Measurements from ENCODE around the gene CLCA4.
"Not testable (repeated sequence)": the region's sequence is repeated elsewhere in the genome, so short reads cannot be mapped to it uniquely, and the experiment has no call there.

CLCA4 gene

DNA sequence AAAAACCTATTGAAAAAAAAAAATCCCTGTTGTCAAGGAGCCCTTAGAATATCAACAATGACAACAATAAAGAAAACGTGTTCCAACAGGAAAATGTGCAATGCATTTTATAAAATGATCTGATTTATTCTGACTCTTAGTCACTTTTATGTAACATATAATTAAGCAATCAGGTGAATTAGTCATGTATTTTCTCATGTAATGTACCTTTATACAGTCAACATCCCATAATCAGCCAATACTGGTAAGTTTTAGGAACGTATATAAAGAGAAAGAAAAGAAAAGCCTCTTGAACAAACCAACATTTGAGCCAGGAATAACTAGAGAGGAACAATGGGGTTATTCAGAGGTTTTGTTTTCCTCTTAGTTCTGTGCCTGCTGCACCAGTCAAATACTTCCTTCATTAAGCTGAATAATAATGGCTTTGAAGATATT lies at the start of gene CLCA4:
CLCA4 (plus strand) TSS at position 292 of the 435 bp plus-strand sequence; CDS start at position 334, 42 bp downstream.
- no peak for DNase-seq (ENCODE audit: low read depth in 3 of 3)

GRCh38 chr1:86498281-86498680 lies 48.6 kb upstream of the CLCA4 start:
- no peak for DNase-seq (ENCODE audit: low read depth in 3 of 3)

GRCh38 chr1:86499987-86500593 lies 46.8 kb upstream of the CLCA4 start:
- DNase-seq (ENCODE audit: low read depth in 3 of 3), result no peak

DNA sequence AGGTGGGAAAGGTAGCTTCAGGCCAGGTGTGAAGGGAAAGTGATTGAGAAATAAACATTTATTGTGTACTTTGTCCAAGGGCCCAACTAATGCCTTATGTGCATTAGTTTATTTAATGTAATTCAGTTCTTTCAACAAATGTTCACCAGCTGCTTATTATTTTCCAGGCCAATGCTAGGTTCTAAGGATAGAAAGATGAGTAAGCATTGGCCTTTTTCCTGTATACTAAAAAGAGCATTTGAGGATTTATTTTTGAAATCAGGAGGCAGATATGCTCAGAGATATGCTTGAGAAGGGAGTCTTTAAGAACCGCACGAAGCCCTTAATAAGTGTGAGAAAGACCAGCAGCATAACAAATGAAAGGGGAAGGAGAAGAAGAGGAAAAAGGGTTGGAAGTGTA lies 46.2 kb upstream of the CLCA4 start:
- DNase-seq (ENCODE audit: low read depth in 3 of 3), result no peak

DNA sequence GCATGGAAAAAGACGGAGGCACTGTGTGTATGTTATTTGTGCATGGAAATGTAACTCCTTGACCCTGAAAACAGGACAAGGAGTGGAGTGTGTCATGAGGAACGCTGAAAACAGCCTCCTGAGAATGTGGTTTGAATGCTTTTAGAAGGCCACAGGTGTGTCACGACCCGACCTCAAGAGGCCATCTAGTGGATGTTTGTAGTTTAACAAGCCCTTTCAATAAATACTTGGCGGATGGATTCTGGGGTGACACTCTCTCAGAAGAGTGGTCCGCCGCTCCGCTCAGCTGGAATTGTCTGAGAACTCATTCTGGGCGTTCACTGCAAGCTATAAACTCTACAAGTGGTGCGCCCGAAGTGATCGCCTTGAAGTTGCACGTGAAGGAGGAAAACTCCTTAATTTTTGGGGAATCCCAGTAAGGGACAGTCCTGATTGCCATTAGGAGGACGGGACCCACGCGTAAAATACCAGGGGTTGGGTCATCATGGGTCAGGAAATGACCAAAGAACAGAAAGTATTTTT lies 44.7 kb upstream of the CLCA4 start:
- not testable (repeated sequence) for DNase-seq (ENCODE audit: low read depth in 3 of 3)

DNA sequence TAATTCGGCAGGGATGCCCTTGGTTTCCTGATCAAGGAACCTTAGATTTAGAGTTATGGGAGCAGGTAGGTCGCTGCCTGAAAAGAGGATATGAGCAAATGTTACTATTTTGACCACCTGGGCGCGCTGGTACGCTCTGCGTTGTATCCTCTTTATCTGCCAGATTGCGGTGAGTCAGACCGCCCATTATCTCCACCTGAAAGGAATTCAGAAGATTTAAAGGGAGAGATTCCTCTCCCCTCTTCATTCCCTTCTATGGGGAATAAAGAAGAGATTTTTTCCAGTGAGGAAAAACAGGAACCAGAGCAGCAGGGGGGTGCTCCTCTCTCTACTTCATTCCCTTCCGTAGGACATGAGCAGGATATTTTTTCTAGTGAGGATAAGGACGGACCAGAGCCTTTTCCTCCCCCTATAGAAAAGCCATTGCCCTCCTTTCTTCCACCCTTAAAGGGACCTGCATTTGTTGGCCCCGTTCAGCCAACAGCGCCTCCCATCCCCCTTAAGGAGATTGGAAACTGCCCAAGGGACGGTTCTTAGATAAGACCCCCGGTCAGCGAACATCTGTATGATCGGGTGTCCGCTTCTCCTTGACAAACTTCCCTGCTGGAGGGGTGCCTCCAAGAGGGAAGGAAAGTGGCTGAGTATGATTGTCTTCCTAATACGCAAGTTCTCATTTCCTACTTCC lies 44.0 kb upstream of the CLCA4 start:
- no peak for DNase-seq (ENCODE audit: low read depth in 3 of 3)

DNA sequence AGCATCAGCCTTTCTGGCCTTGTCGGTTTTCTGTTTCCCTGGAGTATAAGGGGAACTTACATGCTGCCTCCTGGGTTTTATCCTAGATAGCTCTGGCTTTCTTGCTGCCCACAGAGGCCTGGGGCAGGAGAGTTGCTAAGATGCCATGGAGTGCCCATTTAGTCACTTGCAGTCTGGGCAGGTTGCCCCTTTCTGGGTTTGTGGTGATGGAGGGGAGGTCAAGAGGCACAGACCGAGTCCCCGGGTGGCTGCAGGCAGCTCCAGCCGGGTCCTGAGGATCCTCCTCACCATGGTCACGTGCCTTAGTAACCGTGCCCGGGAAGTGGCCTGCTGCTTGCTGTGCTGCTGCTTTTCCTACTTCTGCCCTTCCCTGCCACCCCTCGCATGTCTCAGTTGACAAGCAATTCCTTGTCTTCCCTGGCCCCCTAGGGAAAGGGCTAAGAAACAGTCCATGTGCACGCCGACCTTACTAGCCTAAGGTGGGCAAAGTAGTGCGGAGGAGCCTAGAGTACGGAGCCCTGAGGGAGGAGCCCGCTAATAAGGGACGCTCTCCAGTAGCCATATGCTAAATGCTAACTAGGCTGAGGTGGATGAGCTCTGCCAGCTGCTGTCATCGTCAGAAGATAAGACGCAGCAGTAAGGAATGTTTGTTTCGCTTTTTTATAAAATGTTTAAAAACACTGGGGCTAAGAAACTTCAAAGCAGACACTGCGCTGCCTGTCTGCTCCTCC lies 43.3 kb upstream of the CLCA4 start:
- no peak for DNase-seq (ENCODE audit: low read depth in 3 of 3)

DNA sequence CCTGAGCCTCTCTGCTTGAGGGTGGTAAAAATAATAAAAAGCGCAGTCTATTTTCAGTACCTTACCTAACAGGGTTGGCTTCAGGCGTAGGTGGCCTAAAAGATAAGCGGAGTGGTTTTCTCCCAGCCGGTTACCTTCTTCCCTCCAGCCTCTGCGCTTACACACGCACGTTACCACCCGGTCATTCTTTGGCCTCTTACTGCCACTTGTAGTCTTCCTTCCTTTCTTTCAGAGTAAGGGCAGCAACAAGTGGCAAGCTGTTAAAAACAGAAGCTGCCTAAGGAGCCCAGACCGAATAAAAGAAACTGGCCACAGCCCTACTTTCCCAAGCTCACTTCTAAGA lies 42.8 kb upstream of the CLCA4 start:
- no peak for DNase-seq (ENCODE audit: low read depth in 3 of 3)

GRCh38 chr1:86504895-86505563 lies 41.8 kb upstream of the CLCA4 start:
- no peak for DNase-seq (ENCODE audit: low read depth in 3 of 3)

- DNase-seq (ENCODE audit: low read depth in 3 of 3), result no peak
Measured at GRCh38 chr1:86505564-86505902, 41.3 kb upstream of the CLCA4 start.

DNA sequence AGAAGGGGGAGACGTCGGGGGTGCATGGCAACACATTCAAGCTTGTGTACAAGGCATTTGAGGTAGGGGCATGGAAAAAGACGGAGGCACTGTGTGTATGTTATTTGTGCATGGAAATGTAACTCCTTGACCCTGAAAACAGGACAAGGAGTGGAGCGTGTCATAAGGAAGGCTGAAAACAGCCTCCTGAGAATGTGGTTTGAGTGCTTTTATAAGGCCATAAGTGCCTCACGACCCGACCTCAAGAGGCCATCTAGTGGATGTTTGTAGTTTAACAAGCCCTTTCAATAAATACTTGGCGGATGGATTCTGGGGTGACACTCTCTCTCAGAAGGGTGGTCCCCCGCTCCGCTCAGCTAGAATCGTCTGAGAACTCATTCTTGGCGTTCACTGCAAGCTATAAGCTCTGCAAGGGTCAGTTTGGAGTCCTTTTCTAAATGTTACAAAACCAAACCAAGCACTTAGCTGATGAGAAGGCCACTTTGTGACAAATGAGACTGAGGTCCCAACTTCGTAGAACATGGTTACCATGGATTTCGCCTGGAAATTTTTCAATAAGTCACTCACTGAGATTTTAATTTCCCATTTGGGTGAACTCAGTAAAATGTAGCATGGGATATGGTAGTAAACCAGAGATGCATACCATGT lies 38.8 kb upstream of the CLCA4 start:
- DNase-seq (ENCODE audit: low read depth in 3 of 3), result no peak

DNA sequence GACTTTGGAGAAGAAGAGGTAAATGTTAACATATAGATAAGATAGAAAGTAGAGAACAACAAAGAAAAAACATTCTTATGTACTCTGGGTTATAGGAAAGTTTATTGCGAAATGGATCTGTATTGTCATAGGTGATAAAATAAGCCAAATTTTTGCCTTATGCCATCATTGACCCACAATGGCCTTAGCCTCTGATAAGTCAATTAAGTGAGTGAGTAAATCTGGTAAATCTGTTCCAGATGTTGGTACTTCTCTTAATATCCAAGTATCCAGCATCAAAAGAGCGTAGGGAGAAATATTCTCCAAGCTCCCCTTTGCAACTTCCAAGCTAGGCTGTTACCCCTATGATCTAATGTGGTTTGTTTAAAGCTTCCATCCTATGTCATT lies 38.3 kb upstream of the CLCA4 start:
- DNase-seq (ENCODE audit: low read depth in 3 of 3), result no peak

- no peak for DNase-seq (ENCODE audit: low read depth in 3 of 3)
Measured at GRCh38 chr1:86515597-86515996, 31.3 kb upstream of the CLCA4 start.

DNA sequence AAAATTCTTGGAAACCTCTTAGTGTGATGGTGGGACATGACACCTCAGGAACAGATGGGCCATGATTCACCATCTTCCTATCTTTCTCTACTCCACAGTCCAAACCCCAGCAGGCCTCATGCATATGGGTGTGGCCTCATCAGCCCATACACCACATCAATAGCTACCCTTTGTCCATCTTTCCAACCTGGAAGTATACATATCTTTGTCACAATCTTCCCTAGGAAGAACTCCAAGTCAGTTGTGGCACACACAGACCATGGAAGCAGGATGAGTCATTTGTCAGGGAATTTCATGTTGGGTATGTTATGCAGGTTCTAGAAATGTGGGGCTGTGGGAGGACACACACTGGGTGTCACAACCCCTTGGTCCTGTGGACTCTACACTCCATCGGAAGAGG lies 30.5 kb upstream of the CLCA4 start:
- no peak for DNase-seq (ENCODE audit: low read depth in 3 of 3)

DNA sequence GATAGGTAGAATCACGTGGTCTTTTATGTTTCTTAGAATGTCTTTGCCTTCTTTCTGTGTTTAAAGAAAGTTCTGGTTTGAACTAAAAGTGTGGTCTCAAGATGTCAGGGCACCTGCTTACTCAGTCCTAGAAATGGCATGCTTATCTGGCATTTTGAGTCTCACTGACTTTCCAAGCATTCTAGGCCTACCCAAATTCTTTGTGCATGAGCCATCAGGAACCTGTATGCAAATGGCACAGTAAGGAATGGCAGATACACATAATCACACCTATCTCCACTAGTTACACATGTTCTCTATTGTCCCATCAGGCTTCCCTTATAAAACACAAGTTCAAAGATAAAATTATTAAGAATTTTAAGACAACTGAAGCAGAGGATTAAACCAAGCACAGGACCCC lies 29.5 kb upstream of the CLCA4 start:
- no peak for DNase-seq (ENCODE audit: low read depth in 3 of 3)

DNA sequence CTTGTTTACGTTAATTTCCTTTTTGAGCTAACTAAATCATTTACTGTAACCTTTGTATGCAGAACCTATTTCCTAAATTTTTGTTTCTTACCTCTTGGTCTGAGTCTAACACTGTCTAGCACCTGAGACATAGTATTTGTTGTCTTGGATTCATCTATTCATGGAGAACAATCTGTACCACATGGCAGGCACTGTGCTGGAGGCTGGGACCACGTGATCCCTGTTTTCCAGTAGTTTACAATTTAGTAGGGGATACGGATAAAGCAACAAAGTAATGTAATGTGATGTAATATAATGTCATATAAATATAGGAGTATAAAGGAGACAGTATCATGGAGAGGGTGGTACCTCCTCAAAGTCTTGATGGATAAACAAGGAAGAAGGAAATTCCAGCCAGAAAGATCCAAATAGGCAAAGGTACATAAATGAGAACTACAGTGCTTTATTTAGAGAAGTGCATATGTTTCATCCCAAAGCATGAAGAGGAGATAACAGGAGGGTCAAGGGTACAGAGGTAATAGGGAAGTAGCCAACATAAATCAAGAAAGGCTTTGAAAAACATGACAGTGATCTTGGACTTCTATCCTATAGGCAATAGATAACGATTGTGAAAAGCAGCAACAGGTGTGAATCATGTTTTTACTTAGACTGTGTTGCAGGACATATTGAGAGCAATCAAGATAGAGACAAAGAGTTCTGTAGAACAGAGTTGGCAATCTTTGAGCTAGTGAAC lies 25.9 kb upstream of the CLCA4 start:
- no peak for DNase-seq (ENCODE audit: low read depth in 3 of 3)

GRCh38 chr1:86521522-86521891 lies 25.4 kb upstream of the CLCA4 start:
- DNase-seq (ENCODE audit: low read depth in 3 of 3), result no peak

- no peak for DNase-seq (ENCODE audit: low read depth in 3 of 3)
Measured at GRCh38 chr1:86522240-86522639, 24.6 kb upstream of the CLCA4 start.

- DNase-seq (ENCODE audit: low read depth in 3 of 3), result no peak
Measured at GRCh38 chr1:86523670-86524354, 23.1 kb upstream of the CLCA4 start.

DNA sequence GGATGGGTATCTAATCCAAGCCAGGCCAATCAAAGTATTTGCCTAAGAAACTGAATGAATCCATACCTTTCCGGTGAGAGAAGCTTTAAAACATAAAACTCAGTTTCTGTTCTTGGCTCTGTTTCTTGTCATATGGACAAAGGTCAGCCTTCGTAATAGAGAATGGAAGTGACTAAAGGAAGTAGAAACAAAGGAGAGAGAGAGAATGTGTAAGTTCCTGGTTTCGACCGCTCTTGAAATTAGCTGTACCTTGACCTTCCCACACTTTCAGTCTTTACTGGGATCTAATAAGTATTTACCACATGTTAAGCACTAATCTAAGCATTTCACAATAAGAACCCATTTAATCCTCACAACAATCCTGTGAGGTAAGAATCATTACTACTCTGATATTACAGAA lies 19.6 kb upstream of the CLCA4 start:
- DNase-seq (ENCODE audit: low read depth in 3 of 3), result no peak

All from stimulated activated CD4-positive, alpha-beta T cell treated with anti-CD3 and anti-CD28 coated beads, TNF-alpha, amount 100 ng/mL, for 48 hours (primary cell).